SK-N-SH treated with all-trans-retinoic acid at 6 μM for 48 hours (cell line): ENCODE results near the gene TMEM107.

ENCODE experiments used
- CSRNP3 ChIP-seq: fragments of 250-450 bp; sonication (Bioruptor Pico); IDR thresholded peaks from 2 replicates; pipeline ENCODE4 v1.5.1; 2021; ENCODE audit warnings: mild to moderate bottlenecking, moderate library complexity
- OSR1 ChIP-seq: fragments of 250-450 bp; sonication (Bioruptor Pico); IDR thresholded peaks from 2 replicates; pipeline ENCODE4 v1.8.0; 2022; ENCODE audit warnings: moderate library complexity, mild to moderate bottlenecking, inconsistent platforms
- PPARA ChIP-seq: fragments of 250-450 bp; sonication (Bioruptor Pico); IDR thresholded peaks from 2 replicates; pipeline ENCODE4 v1.5.0; 2020; ENCODE audit warnings: mild to moderate bottlenecking, borderline replicate concordance
- SNAI2 ChIP-seq: fragments of 250-450 bp; sonication (Bioruptor Pico); IDR thresholded peaks from 2 replicates; pipeline ENCODE4 v1.5.0; 2020; ENCODE audit warnings: mild to moderate bottlenecking, moderate library complexity

GRCh38 chr17:8204761-8205555 is 28.8 kb upstream of the TMEM107 start:
- TF ChIP-seq PPARA (CRISPR knock-in tag), result no peak
- TF ChIP-seq OSR1 (CRISPR knock-in tag), result no peak
- no peak for TF ChIP-seq SNAI2
- no peak for TF ChIP-seq CSRNP3
